Neutrophil (primary cell): ENCODE data around the gene TRDMT1.

Experiments used
- H3K27ac ChIP-seq: fragments of 200-600 bp; sonication (generic); 2 replicates; pipeline ENCODE4 v1.5.1; 2016; ENCODE audit warnings: mild to moderate bottlenecking, moderate library complexity
- H3K27me3 ChIP-seq: fragments of 200-600 bp; sonication (generic); 2 replicates; pipeline ENCODE4 v1.6.0; 2016; ENCODE audit warnings: mild to moderate bottlenecking
- H3K36me3 ChIP-seq: fragments of 200-600 bp; sonication (generic); 2 replicates; pipeline ENCODE4 v1.5.1; 2017
- H3K4me1 ChIP-seq, 2 experiments: fragments of 200-600 bp in 1 of 2; sonication (generic) in 1 of 2; 1 replicate in 1 of 2; 2 replicates in 1 of 2; pipeline versions ENCODE4 v1.5.1 to v1.6.1; 2013 to 2016; ENCODE audit warnings: low read depth in 1 of 2, low read length in 1 of 2, mild to moderate bottlenecking in 1 of 2, moderate library complexity in 1 of 2; ENCODE audit not compliant: control insufficient read depth in 1 of 2, insufficient read depth in 1 of 2
- H3K4me3 ChIP-seq, 2 experiments: fragments of 200-600 bp in 1 of 2; sonication (generic) in 1 of 2; 1 replicate in 1 of 2; 2 replicates in 1 of 2; pipeline ENCODE4 v1.5.1; 2013 to 2016; ENCODE audit warnings: low read depth in 1 of 2, low read length in 1 of 2, mild to moderate bottlenecking in 1 of 2, moderate library complexity in 1 of 2
- H3K9me3 ChIP-seq: fragments of 200-600 bp; sonication (generic); 2 replicates; pipeline ENCODE4 v1.5.1; 2016
- CTCF ChIP-seq: fragments of 200-600 bp; sonication (generic); IDR thresholded peaks from 2 replicates; pipeline ENCODE4 v1.5.1; 2016; ENCODE audit warnings: antibody characterized with exemption

Gene TRDMT1

GRCh38 chr10:17157024-17157423, 44.4 kb downstream of the TRDMT1 start:
- H3K27ac ChIP-seq, result no peak overlapping the region
- no peaks in the 10 kb centered on the region for H3K27me3 ChIP-seq
- no peak for TF ChIP-seq CTCF
- H3K4me3 ChIP-seq, result no peak overlapping the region
- H3K9me3 ChIP-seq, result no peaks in the 10 kb centered on the region
- no peaks in the 10 kb centered on the region for H3K4me1 ChIP-seq
- no peaks in the 10 kb centered on the region for H3K36me3 ChIP-seq

GRCh38 chr10:17155826-17156225, 45.6 kb downstream of the TRDMT1 start:
- no peaks in the 10 kb centered on the region for H3K27me3 ChIP-seq
- no peak for TF ChIP-seq CTCF
- H3K36me3 ChIP-seq, result no peaks in the 10 kb centered on the region
- no peak overlapping the region for H3K4me3 ChIP-seq
- no peak overlapping the region for H3K27ac ChIP-seq
- no peaks in the 10 kb centered on the region for H3K4me1 ChIP-seq
- H3K9me3 ChIP-seq, result no peaks in the 10 kb centered on the region

- no peak for TF ChIP-seq CTCF
- no peaks in the 10 kb centered on the region for H3K9me3 ChIP-seq
These were observed 47.4 kb downstream of the TRDMT1 start for GRCh38 chr10:17154116-17154515.

GRCh38 chr10:17153321-17153720, 48.2 kb downstream of the TRDMT1 start:
- Histone ChIP-seq H3K27ac (no peak overlapping the region), H3K4me3 (no peak overlapping the region), H3K9me3 (no peaks in the 10 kb centered on the region), H3K4me1 (no peaks in the 10 kb centered on the region), H3K36me3 (no peaks in the 10 kb centered on the region), H3K27me3 (no peaks in the 10 kb centered on the region)
- no peak for TF ChIP-seq CTCF

More at GRCh38 chr10:17154116-17154515, 47.4 kb downstream of the TRDMT1 start:
- Histone ChIP-seq H3K27me3 (no peaks in the 10 kb centered on the region), H3K4me3 (no peak overlapping the region), H3K4me1 (no peaks in the 10 kb centered on the region), H3K27ac (no peak overlapping the region), H3K36me3 (no peaks in the 10 kb centered on the region)

- no peak for TF ChIP-seq CTCF
- Histone ChIP-seq H3K4me3 (no peak overlapping the region), H3K9me3 (no peaks in the 10 kb centered on the region), H3K27me3 (no peaks in the 10 kb centered on the region), H3K4me1 (no peaks in the 10 kb centered on the region), H3K27ac (no peak overlapping the region), H3K36me3 (no peaks in the 10 kb centered on the region)
These were observed 49.8 kb downstream of the TRDMT1 start for GRCh38 chr10:17151716-17152115.
